H1 (cell line): ENCODE data around the gene ACOT11. TPM values are rescaled to one million over a fixed set of nuclear protein-coding genes. Genes with fewer than 3 reads are reported as not detected.

Experiments used
- CTCF ChIA-PET: fragments of 300-600 bp; sonication (Branson Sonifier 250); formaldehyde crosslinking; loops from one replicate; lab custom pipeline; 2021; ENCODE audit not compliant: partially characterized antibody; lab: Charles Lee
- POLR2A ChIA-PET: fragments of 300-600 bp; sonication (Branson Sonifier 250); formaldehyde crosslinking; loops from one replicate; lab custom pipeline; 2021; ENCODE audit warnings: inconsistent platforms; ENCODE audit not compliant: partially characterized antibody; lab: Charles Lee
- DNase-seq, 2 experiments: peaks; one replicate each; pipeline versions ENCODE4 v3.0.0 to v3.0.0-alpha.2; 2010 to 2022; ENCODE audit warnings: low spot score in 2 of 2, low read depth in 1 of 2, mixed read lengths in 1 of 2
- FAIRE-seq: peaks from 2 replicates; lab custom pipeline; 2011; peaks lifted over from hg19 to GRCh38; lab: Jason Lieb, UNC
- H2AFZ ChIP-seq: 2 replicates; pipeline ENCODE4 v1.8.1; 2012; ENCODE audit warnings: low read length, inconsistent platforms
- H2AK5ac ChIP-seq: 2 replicates; pipeline ENCODE4 v1.6.1; 2013; ENCODE audit warnings: low read depth, low read length
- H2BK120ac ChIP-seq: replicated peaks from 2 replicates; pipeline ENCODE3; 2013; ENCODE audit warnings: low read depth, low read length, inconsistent platforms
- H2BK12ac ChIP-seq: 2 replicates; pipeline ENCODE4 v1.6.1; 2013; ENCODE audit warnings: low read depth, low read length
- H2BK15ac ChIP-seq: 2 replicates; pipeline ENCODE4 v1.6.1; 2013; ENCODE audit warnings: low read length
- H2BK20ac ChIP-seq: 2 replicates; pipeline ENCODE4 v1.6.1; 2013; ENCODE audit warnings: low read length
- H2BK5ac ChIP-seq: 2 replicates; pipeline ENCODE4 v1.6.1; 2013; ENCODE audit warnings: low read depth, low read length
- H3K14ac ChIP-seq: 2 replicates; pipeline ENCODE4 v1.6.1; 2013; ENCODE audit warnings: inconsistent platforms; ENCODE audit not compliant: insufficient read length
- H3K18ac ChIP-seq: 2 replicates; pipeline ENCODE4 v1.6.1; 2013; ENCODE audit warnings: low read length; ENCODE audit errors: extremely low read depth
- H3K23ac ChIP-seq: 2 replicates; pipeline ENCODE4 v1.6.1; 2013; ENCODE audit warnings: inconsistent platforms; ENCODE audit not compliant: insufficient read length
- H3K23me2 ChIP-seq: 2 replicates; pipeline ENCODE4 v1.6.1; 2013; ENCODE audit warnings: low read depth, low read length
- H3K27ac ChIP-seq: 2 replicates; pipeline ENCODE4 v1.6.1; 2011; ENCODE audit warnings: low read depth, low read length, inconsistent platforms
- H3K27me3 ChIP-seq, 4 experiments: replicated peaks in 1 of 4; 1 replicate in 1 of 4; 2 replicates in 3 of 4; pipeline versions ENCODE4 v1.6.1 to v1.8.1; 2011 to 2013; ENCODE audit warnings: low read length in 3 of 4, mild to moderate bottlenecking in 3 of 4, inconsistent platforms in 2 of 4, mixed read lengths in 2 of 4, moderate library complexity in 1 of 4; ENCODE audit not compliant: control insufficient read depth in 3 of 4, insufficient read depth in 3 of 4; ENCODE audit errors: extremely low read depth in 1 of 4
- H3K36me3 ChIP-seq, 4 experiments: 2 replicates each; pipeline versions ENCODE4 v1.6.1 to v1.8.1; 2011 to 2013; ENCODE audit warnings: mild to moderate bottlenecking in 4 of 4, low read length in 3 of 4, moderate library complexity in 2 of 4, control low read depth in 1 of 4, inconsistent platforms in 1 of 4; ENCODE audit not compliant: insufficient read depth in 4 of 4, control insufficient read depth in 2 of 4
- H3K4ac ChIP-seq: replicated peaks from 2 replicates; pipeline ENCODE3; 2013; ENCODE audit warnings: low read length, low read depth, mixed read lengths, inconsistent platforms; ENCODE audit not compliant: insufficient read length
- H3K4me1 ChIP-seq, 4 experiments: replicated peaks in 1 of 4; 1 replicate in 1 of 4; 2 replicates in 3 of 4; pipeline versions ENCODE4 v1.6.1 to v1.8.1; 2011 to 2013; ENCODE audit warnings: low read length in 3 of 4, inconsistent platforms in 2 of 4, mixed read lengths in 1 of 4; ENCODE audit not compliant: insufficient read depth in 4 of 4, control insufficient read depth in 3 of 4
- H3K4me2 ChIP-seq, 2 experiments: 2 replicates each; pipeline versions ENCODE4 v1.6.1 to v1.8.1; 2011 to 2013; ENCODE audit warnings: low read depth in 2 of 2, low read length in 2 of 2, control low read depth in 1 of 2, inconsistent platforms in 1 of 2, mild to moderate bottlenecking in 1 of 2; ENCODE audit not compliant: insufficient read depth in 1 of 2
- H3K4me3 ChIP-seq, 4 experiments: fragments of 200-600, 300-600 bp in 1 of 4; sonication (generic), shearing (Covaris generic), sonication (Bioruptor Twin) in 1 of 4; 2 replicates each; pipeline versions ENCODE4 v1.5.1 to v1.8.1; 2011 to 2016; ENCODE audit warnings: low read length in 4 of 4, low read depth in 3 of 4, control low read depth in 2 of 4, inconsistent platforms in 2 of 4, mild to moderate bottlenecking in 2 of 4, mixed read lengths in 1 of 4, moderate library complexity in 1 of 4; ENCODE audit not compliant: insufficient read depth in 2 of 4; ENCODE audit errors: extremely low read depth in 1 of 4
- H3K56ac ChIP-seq: replicated peaks from 2 replicates; pipeline ENCODE3; 2013; ENCODE audit warnings: low read depth, mild to moderate bottlenecking, mixed read lengths, low read length, inconsistent platforms; ENCODE audit not compliant: insufficient read length
- H3K79me1 ChIP-seq: 2 replicates; pipeline ENCODE4 v1.6.1; 2013; ENCODE audit warnings: low read depth, low read length, control low read depth
- H3K79me2 ChIP-seq, 2 experiments: 2 replicates each; pipeline versions ENCODE4 v1.6.1 to v1.8.1; 2012 to 2013; ENCODE audit warnings: low read length in 2 of 2, mild to moderate bottlenecking in 2 of 2, inconsistent platforms in 1 of 2; ENCODE audit not compliant: insufficient read depth in 2 of 2, control insufficient read depth in 1 of 2
- H3K9ac ChIP-seq, 4 experiments: replicated peaks in 1 of 4; 1 replicate in 1 of 4; 2 replicates in 3 of 4; pipeline versions ENCODE4 v1.6.1 to v1.8.1; 2011 to 2013; ENCODE audit warnings: low read depth in 3 of 4, low read length in 3 of 4, control low read depth in 2 of 4, mild to moderate bottlenecking in 2 of 4, moderate library complexity in 2 of 4, inconsistent platforms in 1 of 4; ENCODE audit errors: extremely low read depth in 1 of 4
- H3K9me3 ChIP-seq, 2 experiments: 2 replicates each; pipeline versions ENCODE4 v1.6.1 to v1.8.1; 2012 to 2013; ENCODE audit warnings: mild to moderate bottlenecking in 2 of 2, moderate library complexity in 2 of 2, control low read depth in 1 of 2, inconsistent platforms in 1 of 2, low read depth in 1 of 2, low read length in 1 of 2, mixed read lengths in 1 of 2; ENCODE audit not compliant: insufficient read depth in 2 of 2
- H4K20me1 ChIP-seq, 2 experiments: replicated peaks in 1 of 2; 2 replicates each; pipeline versions ENCODE3 to v1.8.1; 2011 to 2013; ENCODE audit warnings: inconsistent platforms in 2 of 2, low read length in 2 of 2, mild to moderate bottlenecking in 1 of 2; ENCODE audit not compliant: insufficient read depth in 2 of 2, control insufficient read depth in 1 of 2
- H4K5ac ChIP-seq: 2 replicates; pipeline ENCODE4 v1.6.1; 2013; ENCODE audit warnings: low read length, low read depth, mixed read lengths, inconsistent platforms; ENCODE audit not compliant: insufficient read length
- H4K8ac ChIP-seq: 2 replicates; pipeline ENCODE4 v1.8.0; 2013; ENCODE audit warnings: mild to moderate bottlenecking, moderate library complexity, low read length, inconsistent platforms; ENCODE audit not compliant: insufficient read depth; ENCODE audit errors: extremely low read depth
- H4K91ac ChIP-seq: replicated peaks from 2 replicates; pipeline ENCODE3; 2013; ENCODE audit warnings: low read length, mixed read lengths, inconsistent platforms; ENCODE audit not compliant: insufficient read length
- CBX8 ChIP-seq: fragments of 300-800, 300-1000 bp; sonication (generic); IDR thresholded peaks from 2 replicates; pipeline ENCODE4 v1.7.1; 2016; ENCODE audit warnings: low read depth, low read length, borderline replicate concordance
- JUND ChIP-seq: IDR thresholded peaks from 2 replicates; pipeline ENCODE4 v1.6.1; 2011; ENCODE audit warnings: mild to moderate bottlenecking, improper control_type of control experiment, low read length
- NANOG ChIP-seq: IDR thresholded peaks from 2 replicates; pipeline ENCODE4 v1.6.1; 2011; ENCODE audit warnings: low read length, low read depth, mild to moderate bottlenecking, inconsistent platforms; ENCODE audit not compliant: insufficient read depth, poor library complexity, severe bottlenecking
- POU5F1 ChIP-seq: IDR thresholded peaks from 2 replicates; pipeline ENCODE4 v1.6.1; 2011; ENCODE audit warnings: low read depth, mild to moderate bottlenecking, low read length, moderate library complexity
- SIN3A ChIP-seq, 2 experiments: IDR thresholded peaks in 1 of 2; conservative IDR thresholded peaks in 1 of 2; 2 replicates each; pipeline ENCODE4 v1.6.1; 2011 to 2012; ENCODE audit warnings: low read length in 2 of 2, improper control_type of control experiment in 1 of 2, low read depth in 1 of 2, mild to moderate bottlenecking in 1 of 2
- SP2 ChIP-seq: IDR thresholded peaks from 2 replicates; pipeline ENCODE4 v1.6.1; 2012; ENCODE audit warnings: mild to moderate bottlenecking, low read length, inconsistent platforms
- TAF7 ChIP-seq: optimal IDR thresholded peaks from 2 replicates; pipeline ENCODE3; 2011; ENCODE audit warnings: low read depth, mild to moderate bottlenecking, inconsistent platforms, low read length, moderate library complexity, borderline replicate concordance
- TCF12 ChIP-seq: IDR thresholded peaks from 2 replicates; pipeline ENCODE4 v1.6.1; 2011; ENCODE audit warnings: low read depth, mild to moderate bottlenecking, low read length
- YY1 ChIP-seq: IDR thresholded peaks from 2 replicates; pipeline ENCODE4 v1.6.1; 2011; ENCODE audit warnings: low read depth, mild to moderate bottlenecking, low read length
- WGBS, 2 experiments: shearing (Covaris generic) in 1 of 2; methylation state at CpG; one replicate each; pipeline versions ENCODE4 v1.1.6 to v1.1.7; 2013 to 2015; ENCODE audit warnings: low lambda C conversion rate in 2 of 2, mixed read lengths in 2 of 2, inconsistent platforms in 1 of 2, low coverage in 1 of 2, missing lambda C conversion rate in 1 of 2; ENCODE audit not compliant: insufficient replicate concordance in 2 of 2, insufficient coverage in 1 of 2, insufficient read length in 1 of 2; ENCODE audit errors: extremely low coverage in 1 of 2, missing lambda C conversion rate in 1 of 2; 5-methylcytosine and 5-hydroxymethylcytosine counted together
- polyA plus RNA-seq, 7 experiments: library from polyadenylated mRNA; depleted of rRNA in 3 of 7; stranded (reverse) in 5 of 7; unstranded in 2 of 7; fragments of >200 nt in 5 of 7; fragments of 200-250 nt in 2 of 7; gene quantifications; 1 replicate in 5 of 7; 2 replicates in 1 of 7; 4 replicates in 1 of 7; pipeline versions ENCODE4 v1.2.1 to v1.2.3, GENCODE V29; 2011 to 2013; ENCODE audit warnings: missing spikeins in 2 of 7, mixed read lengths in 2 of 7
- total RNA-seq: library from RNA; stranded (reverse); fragmentation: NEBNext Ultra II Directional; extraction: Animal tissue kit (Norgen Biotek cat#: 25700); gene quantifications from 2 replicates; pipeline ENCODE4 v1.2.1, GENCODE V29; 2021
- TF ChIP-seq, protein P1 (sequence below): IDR thresholded peaks from 2 replicates; pipeline ENCODE4 v1.6.1; 2012; ENCODE audit warnings: low read length, inconsistent platforms

Gene ACOT11
- total and polyA plus RNA-seq, 2 of the 8 experiments (the other 6 are each of a cell fraction or from before 2014, with no cell fraction given): 3.8 to 4.5 TPM

DNA sequence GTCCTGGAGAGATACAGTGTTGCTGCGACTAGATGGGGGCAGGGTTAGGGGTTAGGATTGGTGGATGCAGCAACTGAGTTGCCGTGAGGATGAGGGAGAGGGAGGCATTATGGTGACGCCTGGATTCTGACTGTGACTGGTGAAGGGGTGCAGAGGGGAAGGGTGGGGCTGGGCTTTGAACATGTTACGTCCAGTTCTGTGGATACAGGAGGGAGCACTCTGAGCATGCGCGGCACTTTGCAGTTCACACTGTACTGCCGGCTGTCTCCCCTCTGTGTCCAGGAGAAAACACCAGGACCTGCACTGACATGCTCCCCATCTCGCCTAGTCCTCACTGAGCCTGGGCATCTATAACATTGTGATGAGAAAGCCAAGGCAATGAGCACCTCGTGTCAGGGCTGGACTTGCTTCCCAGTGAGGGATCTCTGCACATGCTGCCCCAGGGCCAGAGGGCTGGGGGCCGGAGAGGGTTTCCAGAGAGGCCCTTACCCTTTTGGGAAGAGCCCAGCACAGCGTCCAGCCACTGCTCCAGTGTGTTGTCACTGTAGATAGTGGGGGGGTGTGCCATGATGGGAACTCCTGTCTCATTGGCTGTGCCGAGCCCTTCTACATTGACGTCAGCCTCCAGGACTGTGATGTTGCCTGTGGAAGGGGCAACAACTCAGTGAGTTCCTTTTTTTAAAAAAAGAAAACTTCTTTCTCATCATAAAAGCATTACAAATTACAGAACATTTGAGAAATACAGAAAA is 67.7 kb downstream of the ACOT11 start:
- H2AK5ac ChIP-seq: no peak overlapping the region
- peaks cover 0 to 12% (median 7%) of the 10 kb centered on the region in 4 experiments; a peak in 6 of 7 replicates for H3K4me1 ChIP-seq
- no peak overlapping the region for H3K4me3 ChIP-seq
- peak overlapping the region; percentile 70 for H4K91ac ChIP-seq
- H3K56ac ChIP-seq: no peak overlapping the region
- H2BK12ac ChIP-seq: peak overlapping the region; percentile 60; the same call in 1 of the 2 replicates
- H2AFZ ChIP-seq: no peak overlapping the region
- H3K27ac ChIP-seq: no peak overlapping the region
- no peak overlapping the region for H4K5ac ChIP-seq
- H3K9ac ChIP-seq: no peak overlapping the region
- H3K14ac ChIP-seq: no peak overlapping the region
- no peak for FAIRE-seq
- ChIA-PET POLR2A (no interaction called here), CTCF (no interaction called here)
- no peaks in the 10 kb centered on the region for H3K79me1 ChIP-seq
- 0 out of 2 replicates have a peak, but pooled peaks cover 3% of the 10 kb centered on the region for H3K23me2 ChIP-seq
- no peak overlapping the region for H2BK20ac ChIP-seq
- no peaks in the 10 kb centered on the region for H4K20me1 ChIP-seq
- no peak overlapping the region for H3K18ac ChIP-seq
- no peaks in the 10 kb centered on the region; a peak in 1 of 7 replicates for H3K27me3 ChIP-seq
- H4K8ac ChIP-seq: no peak overlapping the region
- peak overlapping the region; percentile 73; the same call in 1 of the 2 replicates for H2BK5ac ChIP-seq
- no peak for DNase-seq
- no peaks in the 10 kb centered on the region for H3K36me3 ChIP-seq
- H3K23ac ChIP-seq: no peak overlapping the region
- no peaks in the 10 kb centered on the region for H3K9me3 ChIP-seq
- no peak overlapping the region for H3K4ac ChIP-seq
- 86% methylated on average over 13 of the region's 13 CpGs; no CpG with 5 or more reads in 1 of the 2 experiments for WGBS, 2 experiments
- H2BK120ac ChIP-seq: peak overlapping the region; percentile 31
- H3K79me2 ChIP-seq: no peaks in the 10 kb centered on the region
- no peak overlapping the region for H3K4me2 ChIP-seq
- no peak overlapping the region for H2BK15ac ChIP-seq
- no peak for TF ChIP-seq TCF12
- no peak for TF ChIP-seq JUND
- no peak for TF ChIP-seq SIN3A (conservative IDR thresholded peaks at IDR 0.05 in 1 of 2, IDR thresholded peaks at IDR 0.05 in 1 of 2; ENCODE audit: low read depth in 1 of 2, low read length in 2 of 2)
- no peak for TF ChIP-seq CBX8
- no peak for TF ChIP-seq TAF7
- no peak for TF ChIP-seq NANOG
- TF ChIP-seq, protein P1, sequence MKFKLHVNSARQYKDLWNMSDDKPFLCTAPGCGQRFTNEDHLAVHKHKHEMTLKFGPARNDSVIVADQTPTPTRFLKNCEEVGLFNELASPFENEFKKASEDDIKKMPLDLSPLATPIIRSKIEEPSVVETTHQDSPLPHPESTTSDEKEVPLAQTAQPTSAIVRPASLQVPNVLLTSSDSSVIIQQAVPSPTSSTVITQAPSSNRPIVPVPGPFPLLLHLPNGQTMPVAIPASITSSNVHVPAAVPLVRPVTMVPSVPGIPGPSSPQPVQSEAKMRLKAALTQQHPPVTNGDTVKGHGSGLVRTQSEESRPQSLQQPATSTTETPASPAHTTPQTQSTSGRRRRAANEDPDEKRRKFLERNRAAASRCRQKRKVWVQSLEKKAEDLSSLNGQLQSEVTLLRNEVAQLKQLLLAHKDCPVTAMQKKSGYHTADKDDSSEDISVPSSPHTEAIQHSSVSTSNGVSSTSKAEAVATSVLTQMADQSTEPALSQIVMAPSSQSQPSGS: no peak
- no peak for TF ChIP-seq POU5F1
- no peak for TF ChIP-seq YY1
- TF ChIP-seq SP2: no peak
